IMR-90 (cell line): ENCODE results near the gene BMPER. TPM values are rescaled to one million over a fixed set of nuclear protein-coding genes. Genes with fewer than 3 reads are reported as not detected.

Experiments used
- ATAC-seq: fragments of 200-7000 bp; cut with Tn5 transposase; 2 replicates; pipeline ENCODE4 v1.9.1; 2020; ENCODE audit warnings: low read depth, mild to moderate bottlenecking, moderate library complexity
- BruUV-seq: library from RNA; stranded (reverse); fragments of 400-500 nt; replicated peaks from 2 replicates; lab custom pipeline; 2021; lab: Mats Ljungman, UMichigan
- CTCF ChIA-PET: fragments of 300-600 bp; formaldehyde crosslinking; extraction: SDS; loops from one replicate; lab custom pipeline; 2021; ENCODE audit warnings: antibody characterized with exemption; lab: Yijun Ruan, JAX
- POLR2A ChIA-PET: fragments of 300-600 bp; sonication (Branson Sonifier 250); formaldehyde crosslinking; loops from one replicate; lab custom pipeline; 2022; ENCODE audit warnings: antibody characterized with exemption; ENCODE audit not compliant: unreplicated experiment; lab: Charles Lee
- DNase-seq: peaks from one replicate; pipeline ENCODE4 v3.0.0; 2013
- H2AFZ ChIP-seq: replicated peaks from 2 replicates; pipeline ENCODE3; 2013; ENCODE audit warnings: low read length, mild to moderate bottlenecking; ENCODE audit not compliant: poor library complexity
- H2AK5ac ChIP-seq: 2 replicates; pipeline ENCODE4 v1.6.1; 2013; ENCODE audit warnings: low read depth, low read length, inconsistent platforms
- H2AK9ac ChIP-seq: replicated peaks from 2 replicates; pipeline ENCODE3; 2013; ENCODE audit warnings: mild to moderate bottlenecking, low read depth, low read length, moderate library complexity; ENCODE audit not compliant: poor library complexity
- H2BK120ac ChIP-seq: 2 replicates; pipeline ENCODE4 v1.6.1; 2013; ENCODE audit warnings: low read depth, low read length, inconsistent platforms
- H2BK15ac ChIP-seq: 3 replicates; pipeline ENCODE4 v1.6.1; 2013; ENCODE audit warnings: low read depth, low read length, inconsistent platforms
- H2BK20ac ChIP-seq: 2 replicates; pipeline ENCODE4 v1.6.1; 2013; ENCODE audit warnings: low read depth, mild to moderate bottlenecking, inconsistent platforms, low read length, moderate library complexity
- H2BK5ac ChIP-seq: 2 replicates; pipeline ENCODE4 v1.6.1; 2013; ENCODE audit warnings: mild to moderate bottlenecking, low read depth, low read length, inconsistent platforms; ENCODE audit not compliant: poor library complexity, severe bottlenecking
- H3K14ac ChIP-seq: replicated peaks from 2 replicates; pipeline ENCODE4 v1.6.1; 2013; ENCODE audit warnings: low read depth, low read length, inconsistent platforms
- H3K18ac ChIP-seq: 2 replicates; pipeline ENCODE4 v1.6.1; 2013; ENCODE audit warnings: low read depth, low read length, control low read depth
- H3K23ac ChIP-seq: 2 replicates; pipeline ENCODE4 v1.6.1; 2013; ENCODE audit warnings: low read depth, low read length, inconsistent platforms
- H3K27ac ChIP-seq: 2 replicates; pipeline ENCODE4 v1.5.1; 2013; ENCODE audit warnings: mild to moderate bottlenecking, control low read depth, low read length; ENCODE audit not compliant: insufficient read depth
- H3K27me3 ChIP-seq: 2 replicates; pipeline ENCODE4 v1.6.1; 2013; ENCODE audit warnings: low read length; ENCODE audit not compliant: control insufficient read depth, insufficient read depth
- H3K36me3 ChIP-seq: 2 replicates; pipeline ENCODE4 v1.6.1; 2013; ENCODE audit warnings: low read length, mixed read lengths; ENCODE audit not compliant: control insufficient read depth, insufficient read depth
- H3K4ac ChIP-seq: 2 replicates; pipeline ENCODE4 v1.6.1; 2013; ENCODE audit warnings: low read depth, low read length, inconsistent platforms
- H3K4me1 ChIP-seq: 2 replicates; pipeline ENCODE4 v1.6.1; 2013; ENCODE audit warnings: low read length, mixed read lengths; ENCODE audit not compliant: control insufficient read depth, insufficient read depth
- H3K4me2 ChIP-seq: 2 replicates; pipeline ENCODE4 v1.6.1; 2013; ENCODE audit warnings: low read depth, mild to moderate bottlenecking, control low read depth, low read length, moderate library complexity
- H3K4me3 ChIP-seq: 2 replicates; pipeline ENCODE4 v1.5.1; 2013; ENCODE audit warnings: low read depth, mild to moderate bottlenecking, control low read depth, low read length, moderate library complexity; ENCODE audit not compliant: insufficient read depth
- H3K56ac ChIP-seq: 2 replicates; pipeline ENCODE4 v1.6.1; 2013; ENCODE audit warnings: low read length, inconsistent platforms; ENCODE audit not compliant: insufficient read depth; ENCODE audit errors: extremely low read depth
- H3K79me1 ChIP-seq, 2 experiments: 2 replicates each; pipeline ENCODE4 v1.6.1; 2013; ENCODE audit warnings: low read length in 2 of 2, inconsistent platforms in 1 of 2, low read depth in 1 of 2
- H3K9ac ChIP-seq: 2 replicates; pipeline ENCODE4 v1.6.1; 2013; ENCODE audit warnings: low read depth, low read length, control low read depth
- H3K9me1 ChIP-seq: 2 replicates; pipeline ENCODE4 v1.6.1; 2013; ENCODE audit warnings: low read length, inconsistent platforms; ENCODE audit not compliant: insufficient read depth
- H3K9me3 ChIP-seq: 2 replicates; pipeline ENCODE4 v1.6.1; 2013; ENCODE audit warnings: low read length; ENCODE audit not compliant: control insufficient read depth, insufficient read depth
- H4K20me1 ChIP-seq: 2 replicates; pipeline ENCODE4 v1.6.1; 2013; ENCODE audit warnings: low read length, inconsistent platforms; ENCODE audit not compliant: insufficient read depth
- H4K5ac ChIP-seq: 2 replicates; pipeline ENCODE4 v1.6.1; 2013; ENCODE audit warnings: mild to moderate bottlenecking, low read depth, low read length, control low read depth
- H4K8ac ChIP-seq, 2 experiments: 2 replicates each; pipeline ENCODE4 v1.6.1; 2013; ENCODE audit warnings: low read depth in 2 of 2, low read length in 2 of 2, control low read depth in 1 of 2, inconsistent platforms in 1 of 2
- H4K91ac ChIP-seq: 2 replicates; pipeline ENCODE4 v1.6.1; 2013; ENCODE audit warnings: low read depth, low read length, inconsistent platforms; ENCODE audit not compliant: insufficient read depth
- CEBPB ChIP-seq: IDR thresholded peaks from 2 replicates; pipeline ENCODE4 v1.6.1; 2012; ENCODE audit warnings: low read depth, low read length, improper control_type of control experiment
- CHD1 ChIP-seq: IDR thresholded peaks from 2 replicates; pipeline ENCODE4 v1.6.1; 2012; ENCODE audit warnings: low read depth, low read length, improper control_type of control experiment
- WGBS, 2 experiments: methylation state at CpG; one replicate each; pipeline versions ENCODE4 v1.1.5 to v1.1.7; 2013; ENCODE audit warnings: missing lambda C conversion rate in 2 of 2; ENCODE audit not compliant: insufficient read length in 1 of 2; ENCODE audit errors: extremely low coverage in 2 of 2; 5-methylcytosine and 5-hydroxymethylcytosine counted together
- dilution Hi-C: fragments of 300-500 bp; cut with HindIII; formaldehyde crosslinking; loops from one replicate; pipeline ENCODE4 v1.14.3; 2018; ENCODE audit warnings: low sequenced_read_pairs; ENCODE audit not compliant: unreplicated experiment
- in situ Hi-C: fragments of 300-500 bp; cut with MboI; formaldehyde crosslinking; loops from 3 replicates; pipeline ENCODE4 v1.14.3; 2019; ENCODE audit warnings: low sequenced_read_pairs, inconsistent platforms, mixed read lengths
- intact Hi-C: fragments of 100-400 bp; cut with micrococcal nuclease; formaldehyde crosslinking; loops from 2 replicates; pipeline ENCODE4 v1.10.0; 2022
- polyA plus RNA-seq, 3 experiments: library from polyadenylated mRNA; depleted of rRNA; stranded (reverse); fragments of >200 nt; gene quantifications; 2 replicates each; pipeline ENCODE4 v1.2.3, GENCODE V29; 2012; ENCODE audit warnings: low replicate concordance in 1 of 3
- total RNA-seq: library from RNA; depleted of rRNA; stranded (reverse); fragments of >200 nt; gene quantifications from 2 replicates; pipeline ENCODE4 v1.2.3, GENCODE V29; 2012

The BMPER gene
- total and polyA plus RNA-seq, 2 of the 4 experiments (the other 2 are of a cell fraction) = 6.2 to 7.9 TPM

DNA sequence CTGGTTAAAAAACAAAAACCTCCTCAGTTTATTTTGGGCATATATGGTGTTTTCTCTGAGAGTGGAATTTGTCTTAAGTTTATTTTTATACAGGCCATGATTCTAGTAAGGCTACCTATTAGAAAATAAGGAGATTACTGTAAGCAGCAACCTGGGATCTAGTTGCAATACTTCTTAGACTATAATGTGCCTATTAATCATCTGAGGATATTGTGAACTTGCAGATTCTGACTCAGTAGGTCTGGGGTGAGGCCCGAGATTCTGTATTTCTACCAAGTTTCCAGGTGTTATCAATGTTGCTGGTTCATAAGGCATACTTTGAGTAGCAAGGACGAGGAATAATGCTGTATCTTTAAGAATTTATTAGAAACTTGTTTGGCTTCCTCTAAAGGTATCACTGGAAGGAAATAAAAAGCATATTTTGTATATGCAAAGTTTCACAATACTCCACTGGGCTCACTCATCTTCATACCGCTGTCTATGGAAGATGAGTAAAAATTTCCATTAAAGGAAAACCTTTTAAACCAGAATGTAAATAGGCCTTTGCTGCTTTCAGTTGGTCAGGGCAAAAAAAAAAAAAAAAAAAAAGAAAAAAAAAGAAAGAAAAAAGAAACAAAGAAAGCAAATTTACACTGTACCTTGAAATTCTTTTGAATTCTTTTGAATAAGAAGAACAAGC is 105.8 kb downstream of the BMPER start:
- Histone ChIP-seq H3K9me3 (no peaks in the 10 kb centered on the region), H2BK20ac (peak overlapping the region; percentile 69; the same call in 1 of the 2 replicates), H3K9ac (peak overlapping the region; percentile 18; the same call in 1 of the 2 replicates), H3K27me3 (no peaks in the 10 kb centered on the region), H2AK5ac (no peak overlapping the region), H2BK5ac (peak overlapping the region; percentile 90), H2AFZ (no peak overlapping the region), H3K4me1 (peaks cover 7% of the 10 kb centered on the region), H4K91ac (peak overlapping the region; percentile 57; the same call in 1 of the 2 replicates), H3K23ac (peak overlapping the region; percentile 12; the same call in 1 of the 2 replicates), H3K27ac (peak overlapping the region; percentile 61; the same call in 1 of the 2 replicates), H3K14ac (peak overlapping the region; percentile 72), H2BK120ac (peak overlapping the region; percentile 90), H3K79me1 (no peaks in the 10 kb centered on the region), H3K4ac (peak overlapping the region; percentile 71; the same call in 1 of the 2 replicates), H3K4me2 (peak overlapping the region; percentile 60; the same call in 1 of the 2 replicates), H3K18ac (peak overlapping the region; percentile 81; the same call in 1 of the 2 replicates), H3K36me3 (no peaks in the 10 kb centered on the region), H3K9me1 (0 out of 2 replicates have a peak, but pooled peaks cover 3% of the 10 kb centered on the region), H2AK9ac (no peak overlapping the region), H4K20me1 (no peaks in the 10 kb centered on the region), H2BK15ac (0 out of 3 replicates have a peak overlapping the region, but pooled peaks have one; percentile 53), H3K56ac (peak overlapping the region; percentile 35; the same call in 1 of the 2 replicates), H4K8ac (peak overlapping the region; percentile 62 to 69; a peak in 3 of 4 replicates), H4K5ac (peak overlapping the region; percentile 81; the same call in 1 of the 2 replicates), H3K4me3 (no peak overlapping the region)
- intact Hi-C loops = no loop called here
- CTCF ChIA-PET = no interaction called here
- WGBS, 2 experiments = no CpG with 5 or more reads among the region's 3 CpGs
- POLR2A ChIA-PET = no interaction called here
- dilution Hi-C loops = no loop called here
- in situ Hi-C loops = no loop called here
- peak; percentile 66 for ATAC-seq
- TF ChIP-seq CHD1 (no peak), CEBPB (peak; percentile 70)
- DNase-seq = peak; percentile 48
- BruUV-seq = no TSS peak
